Heart left ventricle (tissue), 13 donors: ENCODE results near the gene RIPK3.
A peak's percentile ranks its signal among the peaks of the same experiment; 100 is the strongest.

ENCODE experiments used
- CTCF ChIP-seq, 12 donors: fragments of 200-600 bp; sonication (generic) in 4 of 12; IDR thresholded peaks; one replicate each; pipeline versions ENCODE4 v1.5.0 to v1.8.0; 2018 to 2022; ENCODE audit warnings: antibody characterized with exemption in 12 of 12, mild to moderate bottlenecking in 5 of 12
- POLR2A ChIP-seq, 2 donors: fragments of 450-650 bp; IDR thresholded peaks; one replicate each; pipeline ENCODE4 v1.6.1; 2017; ENCODE audit warnings: antibody characterized with exemption in 2 of 2, mild to moderate bottlenecking in 2 of 2, moderate library complexity in 2 of 2
- donor health status: ischemic (EF 13 %, LVEDD 7.1; RV severe dilation, severe dysfunction).
- donor health status: DM: no; HTN: yes; CAD: no.
- donor health status: DM: no; HTN: no; CAD: no.
- donor health status: ischemic (EF 25% LVEDD 6.9; RV normal size, moderate dysfunction).
- donor health status: ischemic (EF 25% LVEDD 5.7; RV mildly dilated, moderate dysfunction).
- donor health status: ischemic (EF 35%, LVEDD 5.7; RV mildly dilated, moderate dysfunction).
- donor health status: nonischemic (EF 11% LVEDD 7.7; RV severe dilation, severe dysfunction).
- donor health status: DM: yes; HTN: yes; CAD: no.
- donor health status: PGD.
- donor health status: ischemic (EF 29% LVEDD 5.4; RV normal size, mild dysfunction).
- donor health status: nonischemic (EF 23%, LVEDD 6.1; RV moderate dilation, normal function).

- TF ChIP-seq CTCF (IDR thresholded peaks at IDR 0.05) = peak; percentile 10 to 63 (median 46)
- TF ChIP-seq POLR2A (IDR thresholded peaks at IDR 0.05) = peak in 1 of 2 donors; percentile 44
These were observed 28.9 kb downstream of the RIPK3 start, which contains the start of gene LTB4R for GRCh38 chr14:24310646-24311604.
